CD8-positive, alpha-beta memory T cell (primary cell): ENCODE measurements around the gene CTSH. TPM values are rescaled to one million over a fixed set of nuclear protein-coding genes. Genes with fewer than 3 reads are reported as not detected.

Source experiments
- CTCF ChIA-PET: fragments of 350-600 bp; sonication (Branson Sonifier 250); formaldehyde crosslinking; loops from one replicate; lab custom pipeline; 2021; ENCODE audit warnings: antibody characterized with exemption; lab: Charles Lee
- POLR2A ChIA-PET: fragments of 350-600 bp; sonication (Branson Sonifier 250); formaldehyde crosslinking; loops from one replicate; lab custom pipeline; 2021; ENCODE audit warnings: antibody characterized with exemption; lab: Charles Lee
- DNase-seq, 5 donors: peaks; one replicate each; pipeline versions ENCODE4 v3.0.0 to v3.0.0-alpha.2; 2020 to 2022; ENCODE audit warnings: mixed read lengths in 1 of 5
- H3K27ac ChIP-seq: one replicate; pipeline ENCODE4 v1.7.0; 2013; ENCODE audit warnings: low read depth, mild to moderate bottlenecking, low read length, moderate library complexity
- H3K27me3 ChIP-seq: 2 replicates; pipeline ENCODE4 v1.7.0; 2013; ENCODE audit warnings: low read length, mild to moderate bottlenecking; ENCODE audit not compliant: insufficient read depth, poor library complexity, severe bottlenecking
- H3K36me3 ChIP-seq: 2 replicates; pipeline ENCODE4 v1.7.0; 2013; ENCODE audit warnings: mild to moderate bottlenecking, low read length, moderate library complexity; ENCODE audit not compliant: insufficient read depth
- H3K4me1 ChIP-seq: 2 replicates; pipeline ENCODE4 v1.7.0; 2013; ENCODE audit warnings: mild to moderate bottlenecking, low read length, moderate library complexity; ENCODE audit not compliant: insufficient read depth
- H3K4me3 ChIP-seq: 2 replicates; pipeline ENCODE4 v1.7.0; 2013; ENCODE audit warnings: mild to moderate bottlenecking, low read length
- H3K9me3 ChIP-seq: 2 replicates; pipeline ENCODE4 v1.7.0; 2013; ENCODE audit warnings: mild to moderate bottlenecking, low read length
- H3K27ac Mint-ChIP-seq, 8 donors: one replicate each; pipeline ENCODE4 v1.8.0; 2020 to 2021; ENCODE audit warnings: mixed read lengths in 8 of 8, mild to moderate bottlenecking in 6 of 8, inconsistent platforms in 3 of 8, moderate library complexity in 3 of 8
- H3K27me3 Mint-ChIP-seq, 2 donors: one replicate each; pipeline ENCODE4 v1.8.0; 2020 to 2021; ENCODE audit warnings: mixed read lengths in 2 of 2, mild to moderate bottlenecking in 1 of 2, moderate library complexity in 1 of 2
- H3K36me3 Mint-ChIP-seq, 3 donors: one replicate each; pipeline ENCODE4 v1.8.0; 2020 to 2021; ENCODE audit warnings: mixed read lengths in 3 of 3, inconsistent platforms in 1 of 3, mild to moderate bottlenecking in 1 of 3
- H3K4me1 Mint-ChIP-seq, 3 donors: one replicate each; pipeline ENCODE4 v1.8.0; 2020 to 2021; ENCODE audit warnings: mixed read lengths in 3 of 3, inconsistent platforms in 1 of 3, mild to moderate bottlenecking in 1 of 3
- H3K4me3 Mint-ChIP-seq, 7 donors: one replicate each; pipeline ENCODE4 v1.8.0; 2020 to 2021; ENCODE audit warnings: mixed read lengths in 7 of 7, mild to moderate bottlenecking in 6 of 7, moderate library complexity in 4 of 7, inconsistent platforms in 2 of 7
- H3K9me3 Mint-ChIP-seq, 5 donors: one replicate each; pipeline ENCODE4 v1.8.0; 2020 to 2022; ENCODE audit warnings: mixed read lengths in 5 of 5, mild to moderate bottlenecking in 3 of 5, moderate library complexity in 2 of 5, inconsistent platforms in 1 of 5
- polyA plus RNA-seq: library from polyadenylated mRNA; unstranded; fragments of 300-500 nt; fragmentation: Illumina TruSeq; gene quantifications from one replicate; pipeline ENCODE4 v1.2.3, GENCODE V29; 2021
- total RNA-seq, 2 experiments: library from RNA; stranded (reverse); gene quantifications; one replicate each; pipeline ENCODE4 v1.2.3, GENCODE V29; 2021

Gene CTSH
- total and polyA plus RNA-seq, 3 experiments from 2014 or later = 8.1 to 68.7 (median 9.8) TPM

- Histone ChIP-seq H3K4me1 (no peaks in the 10 kb centered on the region), H3K36me3 (no peaks in the 10 kb centered on the region), H3K27ac (no peak overlapping the region), H3K4me3 (no peak overlapping the region), H3K27me3 (no peaks in the 10 kb centered on the region), H3K9me3 (no peaks in the 10 kb centered on the region)
- Mint-ChIP-seq H3K36me3 (no peaks in the 10 kb centered on the region), H3K27me3 (peaks cover 0 to 28% of the 10 kb centered on the region in 2 donors), H3K27ac (no peak overlapping the region), H3K9me3 (no peaks in the 10 kb centered on the region), H3K4me3 (no peak overlapping the region), H3K4me1 (no peaks in the 10 kb centered on the region)
- ChIA-PET POLR2A (no interaction called here), CTCF (no interaction called here)
- no peak for DNase-seq
These were observed 44.9 kb upstream of the CTSH start for GRCh38 chr15:78989701-78990240.

DNA sequence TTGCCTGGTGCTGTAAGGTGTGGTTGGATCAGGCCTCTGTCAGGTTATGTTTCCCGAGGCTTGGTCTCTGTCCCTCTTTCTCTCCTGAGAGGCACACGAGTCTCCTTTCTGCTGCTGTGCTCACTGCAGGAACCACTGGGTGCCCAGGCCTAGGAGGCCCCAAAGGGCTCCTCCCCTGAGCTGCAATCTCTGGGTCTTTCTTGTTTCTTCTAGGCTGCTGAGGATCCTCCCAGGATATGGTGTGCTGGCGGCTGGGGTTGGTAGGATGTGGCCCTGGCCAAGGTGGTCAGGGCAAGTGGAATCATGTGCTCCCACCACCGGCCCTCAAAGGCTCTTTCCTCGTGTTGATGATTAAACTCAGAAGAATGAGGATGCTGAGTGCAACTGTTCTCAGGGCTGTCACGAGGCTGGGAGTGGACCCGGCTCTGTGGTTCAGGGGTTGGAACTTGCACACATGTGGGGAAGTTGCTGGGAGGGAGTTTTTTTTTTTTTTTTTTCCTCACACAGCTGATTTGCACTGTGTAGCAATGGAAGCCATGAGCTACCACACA, 43.6 kb upstream of the CTSH start:
- Histone ChIP-seq H3K27ac (no peak overlapping the region), H3K36me3 (no peaks in the 10 kb centered on the region), H3K4me1 (no peaks in the 10 kb centered on the region), H3K27me3 (no peaks in the 10 kb centered on the region), H3K4me3 (no peak overlapping the region), H3K9me3 (no peaks in the 10 kb centered on the region)
- H3K27ac Mint-ChIP-seq = peak overlapping the region in 1 of 8 donors; percentile 8
- no peaks in the 10 kb centered on the region for H3K4me1 Mint-ChIP-seq
- H3K27me3 Mint-ChIP-seq = peaks cover 0 to 33% of the 10 kb centered on the region in 2 donors
- H3K4me3 Mint-ChIP-seq = no peak overlapping the region
- H3K36me3 Mint-ChIP-seq = no peaks in the 10 kb centered on the region
- H3K9me3 Mint-ChIP-seq = no peaks in the 10 kb centered on the region
- no peak for DNase-seq
- ChIA-PET POLR2A (no interaction called here), CTCF (interaction anchor here (0.9 kb wide), 1 partner anchor 10 kb away, joined by 4 read pairs; no protein-coding TSS in a partner anchor)

DNA sequence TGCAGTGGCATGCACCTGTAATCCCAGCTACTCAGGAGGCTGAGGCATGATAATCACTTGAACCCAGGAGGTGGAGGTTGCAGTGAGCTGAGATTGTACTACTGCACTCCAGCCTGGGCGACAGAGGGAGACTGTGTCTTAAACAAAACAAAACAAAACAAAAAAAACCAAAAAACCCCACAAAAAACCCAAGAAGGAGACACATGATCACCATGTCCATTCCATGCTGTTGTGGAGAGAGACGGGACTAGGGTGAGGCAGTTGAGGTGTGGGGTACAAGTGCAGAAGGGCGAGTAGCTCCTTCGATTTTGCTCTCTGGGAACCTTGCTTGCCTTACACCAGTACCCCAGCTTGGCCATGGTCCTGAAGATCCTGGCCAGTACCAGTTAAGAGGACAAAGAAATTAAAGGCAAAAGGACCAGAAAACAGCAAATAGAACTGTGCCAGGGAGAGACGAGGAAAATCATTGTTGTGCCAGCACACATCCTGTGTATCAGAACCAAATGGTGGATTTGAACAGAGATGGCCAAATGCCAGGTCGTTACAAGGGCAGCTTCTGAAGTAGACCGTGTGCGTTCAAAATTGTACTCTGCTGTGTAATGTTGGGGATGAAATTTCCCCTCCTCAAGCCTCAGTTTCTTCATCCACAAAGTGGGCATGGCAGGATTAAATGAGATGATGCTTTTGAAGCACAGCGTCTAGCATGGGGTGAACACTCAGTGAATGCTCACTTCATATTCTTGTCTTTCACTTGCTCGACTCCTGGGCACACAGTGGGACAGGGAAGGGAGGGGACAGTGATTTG, 42.9 kb upstream of the CTSH start:
- no peak overlapping the region for H3K27ac ChIP-seq
- Mint-ChIP-seq H3K4me1 (no peaks in the 10 kb centered on the region), H3K9me3 (no peaks in the 10 kb centered on the region), H3K4me3 (no peak overlapping the region), H3K27me3 (peaks cover 0 to 34% of the 10 kb centered on the region in 2 donors), H3K27ac (no peak overlapping the region), H3K36me3 (no peaks in the 10 kb centered on the region)
- POLR2A ChIA-PET = no interaction called here
- CTCF ChIA-PET = no interaction called here
- H3K4me3 ChIP-seq = no peak overlapping the region
- H3K9me3 ChIP-seq = no peaks in the 10 kb centered on the region
- no peaks in the 10 kb centered on the region for H3K4me1 ChIP-seq
- H3K36me3 ChIP-seq = no peaks in the 10 kb centered on the region
- DNase-seq = no peak
- H3K27me3 ChIP-seq = no peaks in the 10 kb centered on the region

- no peak for DNase-seq
- H3K4me3 ChIP-seq = no peak overlapping the region
- POLR2A ChIA-PET = interaction anchor here (0.6 kb wide), 1 partner anchor 1383 kb away, joined by 3 read pairs; no protein-coding TSS in a partner anchor
- Mint-ChIP-seq H3K36me3 (no peaks in the 10 kb centered on the region), H3K4me3 (no peak overlapping the region), H3K9me3 (no peaks in the 10 kb centered on the region), H3K27ac (no peak overlapping the region), H3K27me3 (peaks cover 0 to 40% of the 10 kb centered on the region in 2 donors), H3K4me1 (no peaks in the 10 kb centered on the region)
- H3K4me1 ChIP-seq = no peaks in the 10 kb centered on the region
- H3K36me3 ChIP-seq = no peaks in the 10 kb centered on the region
- H3K9me3 ChIP-seq = no peaks in the 10 kb centered on the region
- H3K27me3 ChIP-seq = no peaks in the 10 kb centered on the region
- CTCF ChIA-PET = no interaction called here
- H3K27ac ChIP-seq = no peak overlapping the region
These were observed 41.1 kb upstream of the CTSH start for GRCh38 chr15:78985859-78986475.

GRCh38 chr15:78984041-78984440, 39.2 kb upstream of the CTSH start:
- Histone ChIP-seq H3K4me3 (no peak overlapping the region), H3K27me3 (no peaks in the 10 kb centered on the region), H3K36me3 (no peaks in the 10 kb centered on the region), H3K27ac (no peak overlapping the region), H3K9me3 (no peaks in the 10 kb centered on the region), H3K4me1 (no peaks in the 10 kb centered on the region)
- ChIA-PET CTCF (no interaction called here), POLR2A (no interaction called here)
- H3K4me3 Mint-ChIP-seq = no peak overlapping the region
- no peaks in the 10 kb centered on the region for H3K4me1 Mint-ChIP-seq
- H3K27me3 Mint-ChIP-seq = peaks cover 0 to 30% of the 10 kb centered on the region in 2 donors
- H3K27ac Mint-ChIP-seq = no peak overlapping the region
- DNase-seq = no peak
- no peaks in the 10 kb centered on the region for H3K36me3 Mint-ChIP-seq
- H3K9me3 Mint-ChIP-seq = no peaks in the 10 kb centered on the region

GRCh38 chr15:78983146-78983918, 38.5 kb upstream of the CTSH start:
- H3K4me3 Mint-ChIP-seq = no peak overlapping the region
- H3K9me3 Mint-ChIP-seq = no peaks in the 10 kb centered on the region
- H3K4me1 ChIP-seq = no peaks in the 10 kb centered on the region
- CTCF ChIA-PET = no interaction called here
- POLR2A ChIA-PET = no interaction called here
- no peaks in the 10 kb centered on the region for H3K4me1 Mint-ChIP-seq
- H3K9me3 ChIP-seq = no peaks in the 10 kb centered on the region
- H3K27ac ChIP-seq = no peak overlapping the region
- H3K36me3 ChIP-seq = no peaks in the 10 kb centered on the region
- no peaks in the 10 kb centered on the region for H3K27me3 ChIP-seq
- H3K4me3 ChIP-seq = no peak overlapping the region
- peaks cover 0 to 27% of the 10 kb centered on the region in 2 donors for H3K27me3 Mint-ChIP-seq
- DNase-seq = no peak
- no peaks in the 10 kb centered on the region for H3K36me3 Mint-ChIP-seq
- no peak overlapping the region for H3K27ac Mint-ChIP-seq

GRCh38 chr15:78982736-78983135, 37.9 kb upstream of the CTSH start:
- H3K36me3 ChIP-seq = no peaks in the 10 kb centered on the region
- H3K4me1 ChIP-seq = no peaks in the 10 kb centered on the region
- Mint-ChIP-seq H3K27ac (no peak overlapping the region), H3K36me3 (no peaks in the 10 kb centered on the region), H3K4me3 (no peak overlapping the region), H3K4me1 (no peaks in the 10 kb centered on the region), H3K27me3 (peaks cover 0 to 23% of the 10 kb centered on the region in 2 donors), H3K9me3 (no peaks in the 10 kb centered on the region)
- no peaks in the 10 kb centered on the region for H3K9me3 ChIP-seq
- ChIA-PET POLR2A (no interaction called here), CTCF (no interaction called here)
- no peak overlapping the region for H3K4me3 ChIP-seq
- DNase-seq = no peak
- no peak overlapping the region for H3K27ac ChIP-seq
- H3K27me3 ChIP-seq = no peaks in the 10 kb centered on the region
